Endothelial cell of umbilical vein (primary cell): ENCODE results near the gene PTPN14. TPM values are rescaled to one million over a fixed set of nuclear protein-coding genes. Genes with fewer than 3 reads are reported as not detected.

ENCODE experiments used
- BruUV-seq: library from RNA; stranded (reverse); fragments of 400-500 nt; replicated peaks from 2 replicates; lab custom pipeline; 2021; lab: Mats Ljungman, UMichigan
- CTCF ChIA-PET: fragments of 300-600, 350-600 bp; sonication (Branson Sonifier 250); formaldehyde crosslinking; loops from one replicate; lab custom pipeline; 2021; ENCODE audit warnings: antibody characterized with exemption, inconsistent platforms; lab: Charles Lee
- POLR2A ChIA-PET: fragments of 300-600, 350-600 bp; sonication (Branson Sonifier 250); formaldehyde crosslinking; loops from one replicate; lab custom pipeline; 2021; ENCODE audit warnings: antibody characterized with exemption, inconsistent platforms; lab: Charles Lee
- DNase-seq: peaks from one replicate; pipeline ENCODE4 v3.0.0-alpha.2; 2011; ENCODE audit warnings: low read depth, low spot score
- FAIRE-seq: peaks from 2 replicates; lab custom pipeline; 2011; peaks lifted over from hg19 to GRCh38; lab: Jason Lieb, UNC
- H2AFZ ChIP-seq: 2 replicates; pipeline ENCODE4 v1.6.0; 2012; ENCODE audit warnings: low read depth, low read length, control low read depth, inconsistent platforms
- H3K27ac ChIP-seq: 2 replicates; pipeline ENCODE4 v1.5.1; 2011; ENCODE audit warnings: low read depth, mild to moderate bottlenecking, control low read depth, low read length, moderate library complexity; ENCODE audit not compliant: insufficient read depth
- H3K27me3 ChIP-seq, 2 experiments: 2 replicates each; pipeline versions ENCODE4 v1.6.0 to v1.6.1; 2011; ENCODE audit warnings: low read length in 2 of 2, mixed read lengths in 1 of 2; ENCODE audit not compliant: control insufficient read depth in 2 of 2, insufficient read depth in 2 of 2
- H3K36me3 ChIP-seq, 2 experiments: 2 replicates in 1 of 2; 3 replicates in 1 of 2; pipeline ENCODE4 v1.5.1; 2011; ENCODE audit warnings: low read length in 2 of 2, mild to moderate bottlenecking in 1 of 2, moderate library complexity in 1 of 2; ENCODE audit not compliant: control insufficient read depth in 2 of 2, insufficient read depth in 2 of 2; ENCODE audit errors: extremely low read depth in 1 of 2
- H3K4me1 ChIP-seq: 3 replicates; pipeline ENCODE4 v1.5.1; 2011; ENCODE audit warnings: mild to moderate bottlenecking, low read length; ENCODE audit not compliant: control insufficient read depth, insufficient read depth; ENCODE audit errors: extremely low read depth
- H3K4me2 ChIP-seq: 2 replicates; pipeline ENCODE4 v1.6.1; 2011; ENCODE audit warnings: low read length, control low read depth, mixed read lengths; ENCODE audit not compliant: insufficient read depth
- H3K4me3 ChIP-seq, 3 experiments: fragments of 200-600 bp in 1 of 3; sonication (generic), shearing (Covaris generic) in 1 of 3; replicated peaks in 1 of 3; 2 replicates each; pipeline ENCODE4 v1.5.1; 2011 to 2016; ENCODE audit warnings: control low read depth in 3 of 3, low read length in 3 of 3, mild to moderate bottlenecking in 2 of 3, inconsistent platforms in 1 of 3, low read depth in 1 of 3, moderate library complexity in 1 of 3; ENCODE audit not compliant: insufficient read depth in 1 of 3
- H3K79me2 ChIP-seq: 2 replicates; pipeline ENCODE4 v1.6.0; 2012; ENCODE audit warnings: low read length, inconsistent platforms; ENCODE audit not compliant: control insufficient read depth, insufficient read depth
- H3K9ac ChIP-seq: replicated peaks from 2 replicates; pipeline ENCODE3; 2011; ENCODE audit warnings: low read length, control low read depth; ENCODE audit not compliant: insufficient read depth; ENCODE audit errors: extremely low read depth
- H3K9me1 ChIP-seq: replicated peaks from 3 replicates; pipeline ENCODE4 v1.6.0; 2011; ENCODE audit warnings: mild to moderate bottlenecking, low read length; ENCODE audit not compliant: control insufficient read depth, insufficient read depth; ENCODE audit errors: extremely low read depth
- H3K9me3 ChIP-seq: replicated peaks from 2 replicates; pipeline ENCODE4 v1.5.1; 2012; ENCODE audit warnings: low read length, inconsistent platforms; ENCODE audit not compliant: control insufficient read depth, insufficient read depth
- H4K20me1 ChIP-seq: replicated peaks from 2 replicates; pipeline ENCODE3; 2011; ENCODE audit warnings: mild to moderate bottlenecking, low read length; ENCODE audit not compliant: control insufficient read depth, insufficient read depth; ENCODE audit errors: extremely low read depth
- CTCF ChIP-seq, 2 donors: IDR thresholded peaks; 1 replicate in 1 of 2; 2 replicates in 1 of 2; pipeline ENCODE4 v1.5.1; 2011; ENCODE audit warnings: low read length in 2 of 2, mild to moderate bottlenecking in 2 of 2, moderate library complexity in 2 of 2, control low read depth in 1 of 2, inconsistent platforms in 1 of 2, low read depth in 1 of 2; ENCODE audit not compliant: insufficient read depth in 1 of 2; ENCODE audit errors: extremely low read depth in 1 of 2
- EZH2 ChIP-seq: IDR thresholded peaks from 2 replicates; pipeline ENCODE4 v1.6.1; 2012; ENCODE audit warnings: borderline replicate concordance, low read depth, mild to moderate bottlenecking, moderate library complexity, low read length, inconsistent platforms; ENCODE audit not compliant: severe bottlenecking
- FOS ChIP-seq: IDR thresholded peaks from 2 replicates; pipeline ENCODE4 v1.6.1; 2011; ENCODE audit warnings: mild to moderate bottlenecking, low read length, moderate library complexity, borderline replicate concordance; ENCODE audit not compliant: insufficient read depth
- GATA2 ChIP-seq: IDR thresholded peaks from 2 replicates; pipeline ENCODE4 v1.7.0; 2011; ENCODE audit warnings: low read depth, mild to moderate bottlenecking, moderate library complexity, mixed read lengths, low read length; ENCODE audit not compliant: insufficient read length, insufficient read depth
- JUN ChIP-seq: IDR thresholded peaks from 2 replicates; pipeline ENCODE4 v1.6.1; 2011; ENCODE audit warnings: borderline replicate concordance, low read depth; ENCODE audit not compliant: insufficient read length, insufficient read depth
- MAX ChIP-seq: IDR thresholded peaks from 2 replicates; pipeline ENCODE4 v1.6.1; 2011; ENCODE audit not compliant: insufficient read depth, insufficient read length
- MYC ChIP-seq: IDR thresholded peaks from one replicate; pipeline ENCODE4 v1.6.1; 2011; ENCODE audit warnings: mild to moderate bottlenecking, low read depth, low read length
- POLR2A ChIP-seq: IDR thresholded peaks from 2 replicates; pipeline ENCODE4 v1.6.1; 2012; ENCODE audit warnings: low read depth, mild to moderate bottlenecking, control low read depth, low read length
- POLR2AphosphoS5 ChIP-seq: IDR thresholded peaks from 2 replicates; pipeline ENCODE4 v1.6.1; 2012; ENCODE audit warnings: low read depth, mild to moderate bottlenecking, control low read depth, low read length, moderate library complexity; ENCODE audit not compliant: insufficient read depth
- dilution Hi-C: fragments of 300-500 bp; cut with MboI; formaldehyde crosslinking; loops from one replicate; pipeline ENCODE4 v1.15.0; 2019; ENCODE audit warnings: low sequenced_read_pairs; ENCODE audit not compliant: extremely low pct_ligation_motif_present
- intact Hi-C: fragments of 100-400 bp; cut with micrococcal nuclease; formaldehyde crosslinking; loops from one replicate; pipeline ENCODE4 v1.10.0; 2022
- polyA plus RNA-seq, 4 experiments: library from polyadenylated mRNA; depleted of rRNA in 3 of 4; stranded (reverse) in 3 of 4; unstranded in 1 of 4; fragments of >200 nt; gene quantifications; 2 replicates each; pipeline versions ENCODE4 v1.2.1 to v1.2.3, GENCODE V29; 2011 to 2012; ENCODE audit warnings: missing spikeins in 1 of 4
- total RNA-seq: library from RNA; stranded (reverse); gene quantifications from 2 replicates; pipeline ENCODE4 v1.2.3, GENCODE V29; 2021

PTPN14 gene
- total and polyA plus RNA-seq, 2 donors (not counting 3 experiments of a cell fraction or from before 2014, with no cell fraction given), result 18.5 to 93.0 TPM

GRCh38 chr1:214470132-214470531, 81.3 kb downstream of the PTPN14 start:
- intact Hi-C loops, result no loop called here

More at GRCh38 chr1:214470132-214470531, 81.3 kb downstream of the PTPN14 start:
- Histone ChIP-seq H3K4me3 (no peak overlapping the region), H3K9ac (no peak overlapping the region), H3K27me3 (no peaks in the 10 kb centered on the region), H3K9me1 (no peaks in the 10 kb centered on the region), H3K9me3 (no peaks in the 10 kb centered on the region), H4K20me1 (peaks cover 8% of the 10 kb centered on the region), H3K4me1 (peaks cover 3% of the 10 kb centered on the region), H3K36me3 (no peaks in the 10 kb centered on the region), H2AFZ (no peak overlapping the region), H3K27ac (no peak overlapping the region), H3K4me2 (no peak overlapping the region), H3K79me2 (peaks cover 86% of the 10 kb centered on the region)
- dilution Hi-C loops, result loop anchor here (10.0 kb wide), 1 partner anchor 75 kb away; no protein-coding TSS in a partner anchor
- no peak for FAIRE-seq
- ChIA-PET POLR2A (no interaction called here), CTCF (interaction anchor here (0.8 to 1.8 kb wide), 3 partner anchors 12 to 81 kb away, joined by 3 to 7 read pairs (median 3); no protein-coding TSS in a partner anchor)
- TF ChIP-seq MAX (no peak), MYC (no peak), FOS (no peak), POLR2AphosphoS5 (no peak), GATA2 (no peak), CTCF (IDR thresholded peaks at IDR 0.05; ENCODE audit: extremely low read depth in 1 of 2, insufficient read depth in 1 of 2, low read depth in 1 of 2, low read length in 2 of 2) (no peak), EZH2 (no peak), JUN (no peak), POLR2A (no peak)
- no peak for DNase-seq
- no TSS peak for BruUV-seq
